ENCODE measurements around the gene MLKL.

Gene MLKL

GRCh38 chr16:74700438-74701225, at the start of gene MLKL:
Gene MLKL, minus strand, starts transcription at chr16:74700862. Its CDS starts 5,105 bp downstream, at chr16:74695757.
- DNase-seq: peak; percentile 71

GRCh38 chr16:74749291-74750055, 48.8 kb upstream of the MLKL start:
- no peak for DNase-seq

- DNase-seq: no peak
These were observed 48.0 kb upstream of the MLKL start for GRCh38 chr16:74748616-74749026.

GRCh38 chr16:74747716-74748615, 47.3 kb upstream of the MLKL start:
- no peak for DNase-seq

- no peak for DNase-seq
These were observed 45.3 kb upstream of the MLKL start for GRCh38 chr16:74745926-74746325.

GRCh38 chr16:74745109-74745615, 44.5 kb upstream of the MLKL start:
- DNase-seq: no peak

GRCh38 chr16:74744566-74744965, 43.9 kb upstream of the MLKL start:
- DNase-seq: no peak

GRCh38 chr16:74743668-74744299, 43.1 kb upstream of the MLKL start:
- no peak for DNase-seq

GRCh38 chr16:74743045-74743667, 42.5 kb upstream of the MLKL start:
- no peak for DNase-seq

- DNase-seq: no peak
These were observed 41.4 kb upstream of the MLKL start for GRCh38 chr16:74742051-74742481.

GRCh38 chr16:74740795-74741304, 40.2 kb upstream of the MLKL start:
- no peak for DNase-seq

- DNase-seq: no peak
These were observed 38.6 kb upstream of the MLKL start for GRCh38 chr16:74739275-74739674.

- DNase-seq: no peak
These were observed 38.2 kb upstream of the MLKL start for GRCh38 chr16:74738816-74739215.

- DNase-seq: no peak
These were observed 37.5 kb upstream of the MLKL start for GRCh38 chr16:74738113-74738541.

GRCh38 chr16:74737521-74737920, 36.9 kb upstream of the MLKL start:
- no peak for DNase-seq

- no peak for DNase-seq
These were observed 36.0 kb upstream of the MLKL start for GRCh38 chr16:74736531-74737157.

- no peak for DNase-seq
These were observed 34.9 kb upstream of the MLKL start for GRCh38 chr16:74735554-74735953.

GRCh38 chr16:74735162-74735452, 34.4 kb upstream of the MLKL start:
- no peak for DNase-seq

- DNase-seq: no peak
These were observed 33.9 kb upstream of the MLKL start for GRCh38 chr16:74734361-74735161.

- DNase-seq: no peak
These were observed 32.2 kb upstream of the MLKL start for GRCh38 chr16:74732707-74733350.
